AG09319 (cell line): Measurements from ENCODE around the gene PTPRM.
A peak's percentile ranks its signal among the peaks of the same experiment; 100 is the strongest.

Experiments used
- DNase-seq: peaks from one replicate; pipeline ENCODE4 v3.0.0-alpha.2; 2010; ENCODE audit warnings: low read depth; ENCODE audit errors: extremely low read depth
- TF ChIP-seq, protein P1 (sequence below): IDR thresholded peaks from 2 replicates; pipeline ENCODE4 v1.5.1; 2011; ENCODE audit warnings: low read depth, mild to moderate bottlenecking, inconsistent platforms, low read length, moderate library complexity

Gene PTPRM

DNA sequence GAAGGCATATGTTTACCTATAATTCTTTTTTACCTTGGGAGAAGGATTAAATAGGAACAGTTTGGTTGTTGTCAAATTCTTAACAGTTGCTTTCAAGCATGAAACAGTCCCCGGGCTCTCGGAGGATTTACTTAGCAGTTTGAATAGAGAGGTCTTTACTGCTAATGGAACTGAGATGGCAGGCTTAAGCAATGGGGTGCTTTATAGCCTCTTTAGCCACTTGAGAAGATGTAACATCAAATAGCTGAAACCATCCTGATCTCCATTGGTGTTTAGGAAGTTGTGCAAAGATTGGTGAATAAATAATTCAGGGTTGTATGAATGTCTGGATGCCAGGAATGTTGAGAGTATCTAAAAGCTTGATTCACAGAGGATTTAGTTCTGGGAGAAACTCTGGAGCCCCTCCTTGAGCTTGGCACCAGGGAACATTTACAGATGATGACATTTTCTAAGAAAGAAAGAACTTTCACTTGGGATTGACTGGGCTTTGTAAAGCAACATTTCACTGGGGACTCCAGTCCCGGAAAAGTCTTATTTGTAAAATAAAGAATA lies 51.9 kb downstream of the PTPRM start:
- DNase-seq: no peak
- TF ChIP-seq, protein P1, sequence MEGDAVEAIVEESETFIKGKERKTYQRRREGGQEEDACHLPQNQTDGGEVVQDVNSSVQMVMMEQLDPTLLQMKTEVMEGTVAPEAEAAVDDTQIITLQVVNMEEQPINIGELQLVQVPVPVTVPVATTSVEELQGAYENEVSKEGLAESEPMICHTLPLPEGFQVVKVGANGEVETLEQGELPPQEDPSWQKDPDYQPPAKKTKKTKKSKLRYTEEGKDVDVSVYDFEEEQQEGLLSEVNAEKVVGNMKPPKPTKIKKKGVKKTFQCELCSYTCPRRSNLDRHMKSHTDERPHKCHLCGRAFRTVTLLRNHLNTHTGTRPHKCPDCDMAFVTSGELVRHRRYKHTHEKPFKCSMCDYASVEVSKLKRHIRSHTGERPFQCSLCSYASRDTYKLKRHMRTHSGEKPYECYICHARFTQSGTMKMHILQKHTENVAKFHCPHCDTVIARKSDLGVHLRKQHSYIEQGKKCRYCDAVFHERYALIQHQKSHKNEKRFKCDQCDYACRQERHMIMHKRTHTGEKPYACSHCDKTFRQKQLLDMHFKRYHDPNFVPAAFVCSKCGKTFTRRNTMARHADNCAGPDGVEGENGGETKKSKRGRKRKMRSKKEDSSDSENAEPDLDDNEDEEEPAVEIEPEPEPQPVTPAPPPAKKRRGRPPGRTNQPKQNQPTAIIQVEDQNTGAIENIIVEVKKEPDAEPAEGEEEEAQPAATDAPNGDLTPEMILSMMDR: no peak

DNA sequence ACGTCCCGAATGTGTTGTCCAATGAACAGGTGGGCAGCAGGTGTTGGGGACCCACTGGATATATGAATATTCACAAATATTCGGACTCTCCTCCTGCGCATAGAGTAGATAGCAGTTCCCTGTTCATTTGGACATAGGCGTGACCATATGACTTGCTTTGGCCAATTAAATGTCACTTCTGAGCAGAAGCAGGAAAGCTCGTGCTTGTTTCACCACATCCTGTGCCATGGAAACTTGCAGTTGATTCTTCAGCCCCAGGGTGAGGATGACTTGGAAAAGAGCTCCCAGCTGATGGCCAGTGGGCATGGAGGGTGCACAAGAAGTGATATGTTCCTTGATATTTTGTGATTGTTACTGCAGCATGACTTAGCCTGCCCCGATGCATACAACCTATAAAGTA lies 52.6 kb downstream of the PTPRM start:
- no peak for DNase-seq
- TF ChIP-seq, protein P1: no peak

DNA sequence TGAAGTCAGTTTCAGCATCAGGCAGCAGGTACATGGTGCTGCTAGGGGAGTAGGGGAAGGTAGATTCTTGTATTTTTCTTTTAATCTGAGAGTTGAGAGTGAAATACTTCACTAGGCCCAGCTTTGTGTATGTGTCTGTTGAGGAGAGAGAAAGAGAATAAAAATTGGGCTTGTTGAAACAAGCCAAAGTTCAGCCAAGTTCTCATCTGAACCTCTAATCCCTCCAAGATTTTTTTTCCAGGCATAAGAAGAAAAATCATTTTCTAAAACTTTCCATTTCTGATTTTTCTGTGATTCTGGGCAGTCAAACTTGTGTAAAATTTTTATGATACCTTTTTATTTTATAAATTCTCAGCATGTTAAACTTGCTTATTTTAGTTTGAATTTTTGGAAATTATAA lies 55.6 kb downstream of the PTPRM start:
- TF ChIP-seq, protein P1: no peak
- no peak for DNase-seq

DNA sequence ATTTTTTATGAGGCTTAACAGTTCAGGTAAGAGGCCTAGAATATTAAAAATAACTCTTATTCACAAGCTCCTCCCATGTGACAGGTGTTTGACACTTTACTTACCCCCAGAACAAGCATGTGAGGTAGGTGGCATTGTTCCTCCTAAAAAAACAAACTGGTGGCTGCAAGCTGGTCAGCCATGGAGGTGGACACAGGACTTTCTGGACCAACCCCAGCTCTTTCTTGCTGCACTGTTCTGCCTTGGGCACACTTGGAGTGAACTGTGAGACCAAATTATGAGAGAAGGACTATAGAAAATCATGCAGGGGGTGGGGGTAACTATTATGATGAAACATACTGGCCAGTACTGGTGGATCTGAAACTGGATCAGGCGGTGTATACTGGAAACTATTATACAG lies 56.6 kb downstream of the PTPRM start:
- no peak for DNase-seq

DNA sequence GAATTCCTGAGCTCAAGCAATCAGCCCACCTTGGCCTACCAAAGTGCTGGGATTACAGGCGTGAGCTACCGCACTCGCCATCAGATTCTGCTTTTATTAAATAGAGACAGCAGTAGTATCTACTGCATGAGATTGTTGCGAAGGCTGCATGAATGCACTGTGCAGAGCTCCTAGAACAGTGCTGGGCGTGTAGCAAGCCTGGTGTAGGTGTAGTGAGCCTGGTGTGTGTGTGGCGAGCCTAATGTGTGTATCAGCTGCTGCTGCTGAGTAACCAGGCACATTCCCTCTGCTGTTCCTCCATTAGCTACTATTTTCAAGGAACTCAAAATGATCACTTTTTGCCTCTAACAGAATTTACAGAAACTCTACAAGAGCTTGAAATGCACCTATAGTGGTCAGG lies 57.6 kb downstream of the PTPRM start:
- DNase-seq: no peak
- TF ChIP-seq, protein P1: no peak

More for the DNA sequence above, 56.6 kb downstream of the PTPRM start:
- TF ChIP-seq, protein P1: no peak

DNA sequence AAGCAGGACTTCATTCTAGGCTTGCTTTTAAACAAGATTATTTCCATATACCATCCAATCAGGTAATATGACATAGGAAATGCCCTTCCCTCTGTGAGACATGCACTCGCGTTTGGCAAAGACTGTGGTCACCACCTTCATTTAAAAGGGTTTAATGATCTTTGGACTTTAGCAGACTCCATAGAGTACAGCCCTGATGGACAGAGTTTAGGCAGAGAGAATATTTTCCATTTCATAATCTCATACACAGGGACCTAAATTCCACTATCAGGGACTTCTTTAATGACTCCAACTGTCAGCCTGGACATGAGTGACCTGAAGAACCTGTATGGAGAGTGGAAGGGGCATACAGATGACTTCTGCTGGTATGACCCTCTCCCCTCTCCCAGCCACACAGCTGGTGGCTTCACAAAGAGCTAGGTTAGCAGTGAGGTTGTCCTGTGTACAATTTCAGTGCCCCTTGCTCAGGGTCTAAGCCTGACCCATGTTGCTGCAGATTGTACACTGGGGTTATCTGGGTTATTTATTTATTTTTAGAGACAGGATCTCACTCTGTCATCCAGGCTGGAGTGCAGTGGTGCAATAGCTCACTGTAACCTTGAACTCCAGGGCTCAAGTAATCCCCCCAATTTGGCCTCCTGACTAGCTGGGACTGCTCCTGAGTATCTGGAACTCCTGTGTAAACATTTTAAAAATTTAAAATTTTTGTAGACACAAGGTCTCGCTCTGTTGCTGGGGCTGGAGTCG lies 59.2 kb downstream of the PTPRM start:
- TF ChIP-seq, protein P1: no peak
- DNase-seq: no peak

DNA sequence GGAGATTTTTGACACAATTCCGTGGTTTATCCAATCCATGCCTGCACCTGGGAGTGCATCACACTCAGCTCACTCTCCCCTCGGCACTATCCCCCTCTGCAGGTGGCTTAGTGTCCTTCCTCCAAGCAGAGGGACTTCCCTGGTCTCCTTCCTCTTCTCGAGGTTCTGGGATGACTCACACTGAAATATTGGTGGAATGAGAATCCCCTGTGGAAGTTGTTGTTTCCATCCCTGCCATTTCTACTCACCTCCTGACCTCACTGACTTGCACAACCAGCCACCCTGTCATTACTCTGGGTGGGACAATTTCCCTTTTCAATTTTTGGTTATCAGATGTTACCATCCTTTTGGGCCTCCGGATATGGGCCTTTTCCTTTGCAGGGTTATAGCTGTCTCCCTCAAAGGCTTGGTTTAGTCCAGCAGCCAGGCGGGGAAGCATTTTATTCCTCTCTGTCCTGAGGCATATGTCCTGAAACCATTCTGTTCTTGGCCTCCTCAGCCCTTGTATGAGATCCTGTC lies 59.9 kb downstream of the PTPRM start:
- no peak for DNase-seq
- TF ChIP-seq, protein P1: peak; percentile 13
